MV-4-11 (cell line): ENCODE data around the gene CYB5R2.
A peak's percentile ranks its signal among the peaks of the same experiment; 100 is the strongest.

Source experiments
- DNase-seq: peaks from one replicate; lab custom pipeline; 2025; lab: John Stamatoyannopoulos, UW

Gene CYB5R2

GRCh38 chr11:7672960-7673723 is at the start of gene CYB5R2:
Gene CYB5R2, minus strand, starts transcription at chr11:7673500. Its CDS starts 675 bp downstream, at chr11:7672825.
- DNase-seq = no peak

DNA sequence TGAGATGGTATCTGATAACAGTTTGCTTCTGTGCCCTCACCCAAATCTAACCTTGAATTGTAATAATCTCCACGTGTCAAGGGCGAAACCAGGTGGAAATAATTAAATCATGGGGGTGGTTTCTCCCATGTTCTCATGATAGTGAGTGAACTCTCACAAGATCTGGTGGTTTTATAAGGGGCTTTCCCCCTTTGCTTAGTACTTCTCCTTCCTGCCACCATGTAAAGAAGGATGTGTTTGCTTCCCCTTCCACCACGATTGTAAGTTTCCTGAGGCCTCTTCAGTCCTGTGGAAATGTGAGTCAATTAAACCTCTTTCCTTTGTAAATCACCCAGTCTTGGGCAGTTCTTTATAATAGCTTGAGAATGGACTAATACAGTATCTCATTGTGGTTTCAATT is 41.5 kb upstream of the CYB5R2 start:
- DNase-seq = no peak

DNA sequence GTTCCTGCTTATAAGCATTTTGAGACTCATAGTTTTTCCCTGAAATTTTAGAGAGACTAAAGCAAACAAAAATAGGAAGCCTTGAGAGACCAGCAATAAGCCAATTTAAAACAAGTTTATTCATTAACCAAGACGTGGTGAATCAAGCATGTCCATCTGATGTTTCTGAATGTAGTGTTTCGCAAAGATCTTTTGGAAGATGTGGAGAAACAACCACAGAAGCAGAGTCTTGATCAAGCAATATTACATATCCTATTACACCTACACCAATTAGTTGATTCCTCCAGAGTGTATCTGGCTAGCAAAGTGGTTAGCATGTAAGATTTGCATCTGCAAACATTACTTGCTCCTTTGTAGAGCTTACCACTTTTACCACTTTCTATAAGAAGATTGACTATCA is 33.1 kb upstream of the CYB5R2 start, which contains the start of gene OVCH2:
Gene OVCH2, minus strand, starts transcription at position 101 of the 400 bp plus-strand sequence. Its CDS starts 83 bp downstream, at position 18.
- no peak for DNase-seq

- DNase-seq = no peak
These were observed 30.4 kb upstream of the CYB5R2 start for GRCh38 chr11:7703740-7704139.

DNA sequence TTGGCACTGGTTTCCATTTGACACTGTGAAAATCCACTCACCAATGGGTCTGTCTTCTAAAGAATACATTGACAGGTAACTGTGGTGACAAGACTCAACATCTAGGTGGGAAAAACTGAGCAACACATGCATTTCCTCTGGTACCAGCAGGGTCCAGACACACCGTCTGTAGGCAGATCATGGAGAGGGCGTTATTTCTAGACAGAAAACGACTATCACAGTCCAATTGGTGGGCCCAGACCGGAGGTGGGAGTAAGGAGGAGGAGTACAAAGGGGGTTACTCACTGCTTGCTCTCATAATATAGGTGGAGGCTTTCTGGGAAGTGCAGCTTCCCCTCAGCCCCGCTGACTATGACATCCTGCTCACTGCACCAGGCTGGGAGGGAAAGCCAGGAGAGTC is 23.1 kb upstream of the CYB5R2 start:
- DNase-seq = no peak

DNA sequence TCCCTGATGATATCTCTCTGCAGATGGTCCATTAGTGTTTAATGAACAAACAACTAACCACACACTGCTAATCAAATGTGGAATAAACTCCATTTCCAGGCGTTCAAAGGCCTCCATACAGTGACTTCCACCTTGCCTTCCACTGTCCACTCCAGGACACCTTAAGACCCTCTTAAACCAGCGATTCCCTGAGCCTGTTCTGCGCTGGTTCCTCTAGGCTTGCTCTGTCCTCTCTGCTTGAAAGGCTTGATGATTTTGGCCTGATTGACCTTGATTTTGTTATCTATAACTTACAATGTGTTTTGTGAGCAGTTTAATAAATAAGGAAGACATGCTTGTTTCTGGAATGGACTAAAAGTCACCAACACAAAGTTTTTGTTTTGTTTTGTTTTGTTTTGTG is 20.9 kb upstream of the CYB5R2 start:
- no peak for DNase-seq

DNA sequence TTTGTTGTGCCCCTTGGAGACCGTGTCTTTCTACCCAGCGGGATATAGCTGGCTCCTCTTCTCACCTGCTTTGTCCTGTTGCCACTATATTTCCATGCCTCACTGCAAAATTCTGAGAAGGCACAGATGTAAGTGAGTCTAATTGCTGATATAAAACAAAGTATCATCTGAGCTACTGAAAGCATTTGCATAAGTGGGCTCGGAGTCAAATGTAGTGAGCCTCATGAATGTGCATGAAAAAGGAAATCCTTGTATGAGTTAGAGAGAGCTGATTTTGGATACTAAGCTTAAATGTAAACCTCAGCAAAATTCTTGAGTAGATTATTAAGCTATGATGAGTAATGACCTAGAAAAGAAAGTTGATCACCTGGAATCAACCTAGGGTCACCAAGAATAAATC is 19.1 kb upstream of the CYB5R2 start:
- no peak for DNase-seq

DNA sequence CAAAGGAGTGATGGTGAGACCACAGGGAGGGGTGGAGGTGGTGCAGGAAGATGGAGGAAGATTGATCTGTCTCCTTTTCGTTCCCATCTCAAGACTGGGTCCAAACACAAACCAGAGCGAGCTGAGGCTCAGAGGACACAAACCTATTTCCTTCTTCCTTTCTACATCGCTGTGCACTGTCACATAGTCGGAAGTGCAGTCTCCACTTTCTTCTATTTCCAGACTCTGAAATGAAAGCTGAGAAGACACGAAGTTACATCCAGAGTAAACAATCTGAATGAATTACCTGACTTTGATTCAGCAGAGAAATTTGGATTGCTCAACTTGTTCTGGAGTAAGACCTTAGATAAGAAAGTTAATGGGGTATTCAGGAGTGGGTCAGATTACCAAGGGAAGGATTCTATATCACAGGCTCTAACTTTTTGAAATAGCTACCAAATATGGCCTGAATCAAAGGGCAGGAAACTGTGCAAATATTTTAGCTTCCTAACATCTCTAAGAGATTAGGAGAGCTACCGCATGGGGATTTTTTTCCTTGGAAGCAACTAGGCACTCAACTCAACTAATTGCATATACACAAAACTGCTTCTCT is 18.6 kb upstream of the CYB5R2 start:
- no peak for DNase-seq

DNA sequence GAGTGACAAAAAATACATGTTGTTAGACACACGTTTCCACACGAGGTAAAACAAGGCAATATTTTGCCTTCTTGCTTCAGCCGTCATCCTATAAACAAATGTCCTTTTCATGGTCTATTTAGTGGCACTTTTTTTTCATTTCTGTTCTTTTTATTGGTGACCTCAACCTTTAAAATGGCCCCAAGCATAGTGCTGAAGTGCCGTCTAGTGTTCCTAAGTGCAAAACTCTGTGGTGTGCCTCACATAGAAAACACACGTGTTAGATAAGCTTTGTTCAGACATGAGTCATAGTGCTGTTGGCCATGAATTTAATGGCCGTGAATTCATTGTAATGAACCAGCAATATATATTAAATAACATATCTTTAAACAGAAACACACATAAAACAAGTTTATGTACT is 17.3 kb upstream of the CYB5R2 start:
- no peak for DNase-seq

GRCh38 chr11:7689239-7689638 is 15.9 kb upstream of the CYB5R2 start:
- no peak for DNase-seq

- DNase-seq = no peak
These were observed 15.0 kb upstream of the CYB5R2 start for GRCh38 chr11:7688238-7688826.

GRCh38 chr11:7687386-7687785 is 14.1 kb upstream of the CYB5R2 start:
- no peak for DNase-seq

DNA sequence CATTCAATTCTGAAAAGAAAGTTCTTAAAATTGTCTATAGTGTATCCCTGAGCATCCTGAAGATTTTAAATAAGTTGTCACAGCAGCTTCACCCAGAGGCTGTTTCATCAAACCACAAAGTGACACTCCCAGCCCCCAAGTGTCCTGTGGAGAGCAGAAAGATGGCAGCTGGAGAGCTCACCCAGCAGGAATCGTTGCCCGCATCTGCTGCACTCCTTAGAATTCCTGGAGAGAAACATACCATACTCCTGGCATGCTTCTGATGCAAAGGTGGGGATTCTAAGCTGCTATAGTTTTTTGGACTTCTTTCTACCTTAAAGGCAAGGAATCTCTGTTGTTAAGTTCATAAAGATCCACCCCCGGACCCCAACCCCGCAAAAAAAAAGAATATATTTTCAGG is 13.5 kb upstream of the CYB5R2 start:
- no peak for DNase-seq

GRCh38 chr11:7683571-7683970 is 10.3 kb upstream of the CYB5R2 start:
- no peak for DNase-seq

DNA sequence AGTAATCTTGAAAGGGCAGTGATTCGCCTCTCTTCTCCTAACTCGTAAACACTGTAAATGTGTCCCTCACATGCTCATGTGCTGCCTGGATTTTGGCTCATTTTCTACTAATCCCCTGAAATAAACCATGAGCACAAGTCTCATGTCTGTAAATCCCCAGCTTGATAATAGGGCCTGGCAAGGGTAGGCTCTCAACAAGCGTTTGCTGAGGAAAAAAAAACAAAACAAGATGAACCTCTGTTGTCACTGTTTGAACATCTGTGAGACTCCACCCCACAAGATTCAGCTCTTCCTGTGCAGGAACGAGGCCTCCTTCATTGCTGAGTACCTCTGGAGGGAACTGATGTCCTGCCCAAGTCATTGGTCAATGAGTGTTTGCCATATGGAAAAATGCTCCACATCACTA is 4.5 kb upstream of the CYB5R2 start:
- no peak for DNase-seq

- DNase-seq = peak; percentile 63
These were observed 3.8 kb upstream of the CYB5R2 start for GRCh38 chr11:7677071-7677470.

- no peak for DNase-seq
These were observed 2.3 kb upstream of the CYB5R2 start for GRCh38 chr11:7675631-7676030.

DNA sequence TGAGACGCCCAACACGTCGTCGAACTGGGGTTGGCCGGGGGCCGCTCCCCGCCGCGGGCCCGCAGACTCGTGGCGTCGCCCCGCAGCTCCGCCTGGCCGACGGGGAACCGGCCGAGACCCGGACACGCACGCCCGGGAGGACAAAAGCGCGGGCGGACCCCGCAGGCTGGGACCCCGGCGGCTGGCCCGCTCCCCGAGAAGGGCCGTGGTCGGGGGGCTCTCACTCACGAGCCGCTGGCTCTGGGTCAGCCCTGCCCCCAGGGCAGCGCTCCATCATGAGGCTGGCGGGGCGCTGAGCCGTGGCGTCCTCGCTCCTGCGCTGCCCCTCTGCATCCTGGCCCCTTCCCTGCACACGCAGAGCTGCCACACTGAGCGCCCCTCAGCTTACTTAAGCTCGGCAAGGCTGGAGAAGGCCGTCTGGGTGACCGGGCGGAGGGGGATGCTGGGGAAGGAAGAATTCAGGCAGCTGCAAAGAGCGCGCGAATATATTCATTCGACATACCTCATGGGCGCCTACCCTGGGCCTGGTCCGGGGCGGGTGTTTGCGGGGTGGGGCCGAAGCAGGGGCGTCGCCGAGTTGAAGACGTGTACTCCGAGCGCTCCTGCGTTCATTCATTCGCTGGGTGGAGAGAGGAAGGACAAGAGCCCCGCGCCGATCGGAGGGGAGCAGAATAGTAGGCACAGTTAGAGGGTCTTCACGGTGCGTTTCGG is 579 bp upstream of the CYB5R2 start:
- DNase-seq = no peak

- no peak for DNase-seq
These were observed 882 bp downstream of the CYB5R2 start for GRCh38 chr11:7672276-7672959.

GRCh38 chr11:7671347-7672215 is 1.7 kb downstream of the CYB5R2 start:
- DNase-seq = no peak

DNA sequence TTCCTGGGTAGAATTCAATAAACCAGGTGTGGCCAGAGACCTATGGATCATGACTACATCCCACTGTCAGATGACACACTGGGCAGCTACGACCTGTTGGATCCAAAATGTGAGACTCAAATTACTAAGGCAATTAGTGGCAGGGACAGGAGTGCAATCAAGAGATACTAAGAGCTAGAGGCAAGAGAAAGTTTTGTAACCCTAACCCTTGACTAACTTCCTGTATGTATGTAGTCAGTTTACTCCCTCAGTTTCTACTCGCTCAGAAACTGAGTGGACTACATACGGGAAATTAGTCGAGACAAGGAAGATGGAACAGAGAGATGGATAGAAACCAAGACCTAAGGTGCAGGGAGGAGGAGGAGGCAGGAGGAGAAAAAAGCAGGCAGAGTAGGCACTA is 2.7 kb downstream of the CYB5R2 start:
- peak; percentile 20 for DNase-seq
